Astrocyte of the cerebellum (primary cell): ENCODE data around the gene POLR2L.

ENCODE experiments used
- DNase-seq: peaks from one replicate; pipeline ENCODE4 v3.0.0-alpha.2; 2011; ENCODE audit warnings: low read depth
- H3K4me3 ChIP-seq: 2 replicates; pipeline ENCODE4 v1.5.1; 2011; ENCODE audit warnings: mild to moderate bottlenecking, low read depth, low read length, moderate library complexity
- CTCF ChIP-seq: IDR thresholded peaks from 2 replicates; pipeline ENCODE4 v1.5.1; 2012; ENCODE audit warnings: low read length, low read depth, moderate library complexity, mild to moderate bottlenecking; ENCODE audit errors: missing control alignments
- in situ Hi-C: cut with HindIII; loops from 2 replicates; pipeline ENCODE4 v1.10.0; 2017; ENCODE audit warnings: low sequenced_read_pairs

Gene POLR2L

GRCh38 chr11:823441-824291 is 18.7 kb downstream of the POLR2L start:
- no peak for DNase-seq
- in situ Hi-C loops: no loop called here
- H3K4me3 ChIP-seq: no peak overlapping the region
- no peak for TF ChIP-seq CTCF

- H3K4me3 ChIP-seq: peak overlapping the region; percentile 5
- in situ Hi-C loops: no loop called here
- no peak for TF ChIP-seq CTCF
- DNase-seq: no peak
Observed at GRCh38 chr11:821512-822371, 20.6 kb downstream of the POLR2L start.

- in situ Hi-C loops: no loop called here
- peak overlapping the region; percentile 68 for H3K4me3 ChIP-seq
- no peak for DNase-seq
- TF ChIP-seq CTCF: no peak
Observed at GRCh38 chr11:820655-821511, 21.4 kb downstream of the POLR2L start.

GRCh38 chr11:819943-820649 is 22.2 kb downstream of the POLR2L start:
- peak overlapping the region; percentile 68 for H3K4me3 ChIP-seq
- in situ Hi-C loops: no loop called here
- DNase-seq: no peak
- no peak for TF ChIP-seq CTCF

GRCh38 chr11:819129-819931 is 23.0 kb downstream of the POLR2L start:
- peak; percentile 44 for DNase-seq
- no peak for TF ChIP-seq CTCF
- H3K4me3 ChIP-seq: peak overlapping the region; percentile 68
- in situ Hi-C loops: no loop called here
